ENCODE data around the gene ETV7.

- TF ChIP-seq POLR2A (IDR thresholded peaks at IDR 0.05) = no peak
- TF ChIP-seq CTCF (IDR thresholded peaks at IDR 0.05) = no peak
These were observed 29.6 kb downstream of the ETV7 start for GRCh38 chr6:36357872-36358225.

Measured in lower leg skin (tissue), 3 donors.